Dendritic cell treated with granulocyte-macrophage colony-stimulating factor and Interleukin-4, amounts not matched to agents 40 ng/mL and 50 ng/mL, for 4 days (primary cell): ENCODE results near the gene ZCCHC17.

Source experiments
- H3K27ac Mint-ChIP-seq: one replicate; pipeline ENCODE4 v1.8.0; 2022; ENCODE audit warnings: mild to moderate bottlenecking, mixed read lengths
- H3K27me3 Mint-ChIP-seq: one replicate; pipeline ENCODE4 v1.8.0; 2022; ENCODE audit warnings: mild to moderate bottlenecking, mixed read lengths
- H3K36me3 Mint-ChIP-seq: one replicate; pipeline ENCODE4 v1.8.0; 2022; ENCODE audit warnings: low read depth, mixed read lengths
- H3K4me1 Mint-ChIP-seq: one replicate; pipeline ENCODE4 v1.8.0; 2022; ENCODE audit warnings: low read depth, mixed read lengths
- H3K4me3 Mint-ChIP-seq: one replicate; pipeline ENCODE4 v1.8.0; 2022; ENCODE audit warnings: mild to moderate bottlenecking, moderate library complexity, mixed read lengths
- H3K9me3 Mint-ChIP-seq: one replicate; pipeline ENCODE4 v1.8.0; 2022; ENCODE audit warnings: mixed read lengths
- intact Hi-C: fragments of 100-400 bp; cut with micrococcal nuclease; formaldehyde crosslinking; loops from one replicate; pipeline ENCODE4 v1.15.0; 2022

Gene ZCCHC17

DNA sequence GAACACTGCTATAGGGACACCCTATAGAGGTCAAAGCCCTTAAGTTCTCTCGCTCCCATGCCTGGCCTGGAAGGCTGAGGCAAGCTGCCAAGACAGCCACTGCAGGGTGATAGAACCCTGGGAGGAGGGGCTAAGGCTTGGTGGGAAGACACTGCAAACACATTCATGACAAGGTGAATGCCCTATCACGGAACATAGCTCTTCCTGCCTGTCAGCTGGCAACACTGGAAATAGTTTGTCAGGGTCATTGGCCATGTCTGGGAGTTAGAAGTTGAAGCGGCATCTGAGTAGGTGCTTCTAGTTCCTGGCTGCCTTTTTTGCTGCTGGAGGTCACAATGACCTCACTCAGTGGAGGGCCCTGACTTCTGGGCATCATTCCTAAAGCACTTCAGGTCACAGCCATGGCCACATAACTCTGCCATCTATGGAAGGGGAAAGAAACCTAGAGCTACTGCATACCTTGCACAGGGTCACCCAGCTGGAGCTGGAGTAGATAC is 71.8 kb downstream of the ZCCHC17 start:
- intact Hi-C loops: no loop called here
- H3K4me1 Mint-ChIP-seq: peaks cover 46% of the 10 kb centered on the region
- no peak overlapping the region for H3K4me3 Mint-ChIP-seq
- H3K27me3 Mint-ChIP-seq: peaks cover 15% of the 10 kb centered on the region
- H3K9me3 Mint-ChIP-seq: no peaks in the 10 kb centered on the region
- no peak overlapping the region for H3K27ac Mint-ChIP-seq
- peaks cover 70% of the 10 kb centered on the region for H3K36me3 Mint-ChIP-seq

- no peaks in the 10 kb centered on the region for H3K9me3 Mint-ChIP-seq
- peak overlapping the region; percentile 81 for H3K27ac Mint-ChIP-seq
- peaks cover 50% of the 10 kb centered on the region for H3K4me1 Mint-ChIP-seq
- intact Hi-C loops: no loop called here
- H3K27me3 Mint-ChIP-seq: peaks cover 17% of the 10 kb centered on the region
- H3K36me3 Mint-ChIP-seq: peaks cover 56% of the 10 kb centered on the region
- H3K4me3 Mint-ChIP-seq: no peak overlapping the region
These were observed 73.2 kb downstream of the ZCCHC17 start for GRCh38 chr1:31370021-31370420.

GRCh38 chr1:31370565-31370964 is 73.7 kb downstream of the ZCCHC17 start:
- H3K4me1 Mint-ChIP-seq: peaks cover 49% of the 10 kb centered on the region
- peaks cover 51% of the 10 kb centered on the region for H3K36me3 Mint-ChIP-seq
- peaks cover 17% of the 10 kb centered on the region for H3K27me3 Mint-ChIP-seq
- H3K27ac Mint-ChIP-seq: peak overlapping the region; percentile 81
- no peaks in the 10 kb centered on the region for H3K9me3 Mint-ChIP-seq
- H3K4me3 Mint-ChIP-seq: peak overlapping the region; percentile 20
- intact Hi-C loops: no loop called here

GRCh38 chr1:31371121-31371959 is 74.5 kb downstream of the ZCCHC17 start:
- Mint-ChIP-seq H3K4me3 (peak overlapping the region; percentile 75), H3K27ac (peak overlapping the region; percentile 81), H3K4me1 (peaks cover 45% of the 10 kb centered on the region), H3K27me3 (peaks cover 17% of the 10 kb centered on the region), H3K36me3 (peaks cover 43% of the 10 kb centered on the region), H3K9me3 (no peaks in the 10 kb centered on the region)
- intact Hi-C loops: no loop called here

GRCh38 chr1:31372051-31372450 is 75.2 kb downstream of the ZCCHC17 start:
- Mint-ChIP-seq H3K36me3 (peaks cover 36% of the 10 kb centered on the region), H3K27me3 (peaks cover 19% of the 10 kb centered on the region), H3K4me3 (peak overlapping the region; percentile 75), H3K4me1 (peaks cover 45% of the 10 kb centered on the region), H3K27ac (peak overlapping the region; percentile 81), H3K9me3 (no peaks in the 10 kb centered on the region)
- intact Hi-C loops: no loop called here

GRCh38 chr1:31372751-31373055 is 75.9 kb downstream of the ZCCHC17 start:
- Mint-ChIP-seq H3K27ac (peak overlapping the region; percentile 81), H3K4me3 (peak overlapping the region; percentile 75), H3K4me1 (peaks cover 45% of the 10 kb centered on the region), H3K9me3 (no peaks in the 10 kb centered on the region), H3K27me3 (peaks cover 19% of the 10 kb centered on the region), H3K36me3 (peaks cover 29% of the 10 kb centered on the region)
- intact Hi-C loops: no loop called here

GRCh38 chr1:31373056-31373896 is 76.4 kb downstream of the ZCCHC17 start, which contains the start of gene FABP3:
FABP3 (minus strand) TSS chr1:31373076; CDS start chr1:31373014, 62 bp downstream.
- H3K4me1 Mint-ChIP-seq: peaks cover 45% of the 10 kb centered on the region
- H3K27me3 Mint-ChIP-seq: peaks cover 19% of the 10 kb centered on the region
- H3K36me3 Mint-ChIP-seq: peaks cover 24% of the 10 kb centered on the region
- peak within 1 kb of the TSS; percentile 75 for H3K4me3 Mint-ChIP-seq
- no peaks in the 10 kb centered on the region for H3K9me3 Mint-ChIP-seq
- intact Hi-C loops: no loop called here
- H3K27ac Mint-ChIP-seq: peak within 1 kb of the TSS; percentile 81

DNA sequence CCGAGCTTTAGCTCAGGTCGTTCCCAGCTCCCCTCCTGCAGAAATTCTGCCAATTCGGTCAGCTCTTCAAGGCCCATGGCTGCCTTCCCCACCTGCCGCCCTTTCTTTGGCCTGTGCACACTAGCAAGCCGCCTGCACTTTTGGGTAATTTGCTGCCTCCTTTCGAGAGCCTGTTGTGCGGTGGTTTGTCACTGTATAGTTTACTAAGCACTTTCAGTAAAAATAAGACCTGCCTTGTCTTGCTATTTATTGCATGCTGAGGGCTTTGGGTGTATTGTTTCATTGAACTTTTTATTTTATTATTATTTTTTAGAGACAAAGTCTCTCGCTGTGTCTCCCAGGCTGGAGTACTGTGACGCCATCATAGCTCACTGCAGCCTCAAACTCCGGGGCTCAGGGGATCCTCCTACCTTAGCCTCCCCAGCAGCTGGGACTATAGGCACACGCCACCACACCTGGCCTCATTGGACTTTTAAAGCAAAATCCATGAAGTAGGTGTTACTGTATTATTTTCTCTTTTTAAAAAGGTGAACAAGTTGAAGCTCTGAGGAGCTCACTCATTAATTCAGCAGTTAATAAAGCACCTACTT is 77.2 kb downstream of the ZCCHC17 start:
- peak overlapping the region; percentile 81 for H3K27ac Mint-ChIP-seq

DNA sequence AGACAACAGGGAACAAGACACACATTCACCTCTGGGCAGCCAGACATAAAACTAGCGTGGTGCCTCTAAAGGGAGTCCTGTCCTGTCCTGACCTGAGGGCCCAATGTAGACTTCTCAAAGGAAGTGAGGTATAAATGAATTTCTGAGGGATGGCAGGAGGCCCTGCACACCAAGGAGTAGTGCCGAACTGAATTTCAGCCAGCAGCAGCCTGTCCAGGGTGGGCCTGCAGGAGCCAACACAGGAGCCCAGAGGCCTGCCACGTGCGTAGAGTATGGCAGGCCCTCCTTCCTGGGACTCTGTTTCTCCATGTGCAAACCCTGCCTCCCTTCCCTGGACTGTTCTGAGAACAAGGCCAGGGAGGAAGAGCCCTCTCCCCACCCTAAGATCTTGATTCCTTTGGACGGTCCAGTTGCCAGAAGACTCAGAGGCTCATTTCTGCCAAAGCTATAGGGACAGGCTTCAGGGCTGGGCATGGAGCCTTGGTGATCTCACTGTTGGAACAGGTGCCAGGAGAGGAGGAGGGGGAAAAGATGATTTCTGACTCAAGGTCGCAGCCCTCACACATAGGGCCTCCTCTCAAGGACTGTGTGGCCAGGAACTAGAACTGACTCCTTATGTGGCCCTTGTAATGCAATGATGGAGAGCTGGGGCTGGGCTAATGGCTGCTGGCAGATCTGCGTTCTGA is 77.8 kb downstream of the ZCCHC17 start:
- H3K4me3 Mint-ChIP-seq: no peak overlapping the region
- no peaks in the 10 kb centered on the region for H3K9me3 Mint-ChIP-seq
- peaks cover 22% of the 10 kb centered on the region for H3K27me3 Mint-ChIP-seq
- peaks cover 10% of the 10 kb centered on the region for H3K36me3 Mint-ChIP-seq
- intact Hi-C loops: no loop called here
- no peak overlapping the region for H3K27ac Mint-ChIP-seq
- H3K4me1 Mint-ChIP-seq: peaks cover 36% of the 10 kb centered on the region

More for the DNA sequence above, 77.2 kb downstream of the ZCCHC17 start:
- Mint-ChIP-seq H3K4me1 (peaks cover 42% of the 10 kb centered on the region), H3K4me3 (peak overlapping the region; percentile 75), H3K27me3 (peaks cover 21% of the 10 kb centered on the region), H3K9me3 (no peaks in the 10 kb centered on the region), H3K36me3 (peaks cover 17% of the 10 kb centered on the region)
- intact Hi-C loops: no loop called here

- H3K27me3 Mint-ChIP-seq: peaks cover 26% of the 10 kb centered on the region
- peaks cover 10% of the 10 kb centered on the region for H3K36me3 Mint-ChIP-seq
- peaks cover 29% of the 10 kb centered on the region for H3K4me1 Mint-ChIP-seq
- no peak overlapping the region for H3K4me3 Mint-ChIP-seq
- H3K9me3 Mint-ChIP-seq: no peaks in the 10 kb centered on the region
- H3K27ac Mint-ChIP-seq: no peak overlapping the region
- intact Hi-C loops: no loop called here
These were observed 79.7 kb downstream of the ZCCHC17 start for GRCh38 chr1:31376375-31377134.

DNA sequence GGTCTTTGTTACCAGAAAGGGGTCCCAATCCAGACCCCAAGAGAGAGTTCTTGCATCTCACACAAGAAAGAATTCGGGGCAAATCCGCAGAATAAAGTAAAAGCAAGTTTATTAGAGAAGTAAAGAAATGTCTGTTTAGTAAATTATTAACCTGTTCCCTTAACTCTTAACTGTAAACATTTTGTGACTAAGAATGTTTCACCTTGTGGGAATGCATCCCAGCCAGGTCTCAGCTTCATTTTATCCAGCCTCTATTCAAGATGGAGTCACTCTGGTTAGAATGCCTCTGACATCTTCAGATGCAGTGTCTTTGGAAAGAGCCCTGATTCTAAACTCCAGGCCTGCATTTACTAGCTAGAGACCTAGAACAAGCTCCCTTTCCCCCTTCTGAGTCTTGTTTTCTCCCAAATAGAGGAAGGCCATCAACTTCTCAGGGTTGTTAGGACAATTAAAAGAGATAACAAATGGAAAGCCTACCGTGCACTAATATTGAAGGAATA is 80.6 kb downstream of the ZCCHC17 start:
- H3K27ac Mint-ChIP-seq: no peak overlapping the region
- peaks cover 21% of the 10 kb centered on the region for H3K4me1 Mint-ChIP-seq
- no peaks in the 10 kb centered on the region for H3K9me3 Mint-ChIP-seq
- H3K36me3 Mint-ChIP-seq: peaks cover 4% of the 10 kb centered on the region
- intact Hi-C loops: no loop called here
- H3K4me3 Mint-ChIP-seq: no peak overlapping the region
- H3K27me3 Mint-ChIP-seq: peaks cover 21% of the 10 kb centered on the region

GRCh38 chr1:31378001-31378400 is 81.2 kb downstream of the ZCCHC17 start:
- Mint-ChIP-seq H3K9me3 (no peaks in the 10 kb centered on the region), H3K27ac (no peak overlapping the region), H3K27me3 (peaks cover 16% of the 10 kb centered on the region), H3K4me1 (peaks cover 15% of the 10 kb centered on the region), H3K36me3 (no peaks in the 10 kb centered on the region), H3K4me3 (no peak overlapping the region)
- intact Hi-C loops: no loop called here

GRCh38 chr1:31380181-31380580 is 83.3 kb downstream of the ZCCHC17 start:
- Mint-ChIP-seq H3K4me1 (peaks cover 10% of the 10 kb centered on the region), H3K4me3 (no peak overlapping the region), H3K9me3 (no peaks in the 10 kb centered on the region), H3K27ac (no peak overlapping the region), H3K36me3 (no peaks in the 10 kb centered on the region), H3K27me3 (peaks cover 9% of the 10 kb centered on the region)
- intact Hi-C loops: no loop called here
